T47D (cell line): ENCODE results near the gene CEP170.

Source experiments
- DNase-seq, 2 experiments: peaks; one replicate each; pipeline versions ENCODE4 v3.0.0 to v3.0.0-alpha.2; 2011 to 2012; ENCODE audit warnings: low read depth in 1 of 2, low spot score in 1 of 2
- JUND ChIP-seq: IDR thresholded peaks from 2 replicates; pipeline ENCODE4 v1.6.1; 2012; ENCODE audit warnings: low read depth
- in situ Hi-C: cut with HindIII; loops from 2 replicates; pipeline ENCODE4 v1.10.0; 2016; ENCODE audit warnings: low sequenced_read_pairs, low pct_unique_long_range_greater_than_20kb

CEP170 gene

GRCh38 chr1:243254927-243255790 lies at the start of gene CEP170:
Gene CEP170 (minus strand): TSS chr1:243255281. CDS start chr1:243225280, 30,001 bp downstream.
- peak; percentile 64 to 92 for DNase-seq
- TF ChIP-seq JUND: no peak
- in situ Hi-C loops: no loop called here

DNA sequence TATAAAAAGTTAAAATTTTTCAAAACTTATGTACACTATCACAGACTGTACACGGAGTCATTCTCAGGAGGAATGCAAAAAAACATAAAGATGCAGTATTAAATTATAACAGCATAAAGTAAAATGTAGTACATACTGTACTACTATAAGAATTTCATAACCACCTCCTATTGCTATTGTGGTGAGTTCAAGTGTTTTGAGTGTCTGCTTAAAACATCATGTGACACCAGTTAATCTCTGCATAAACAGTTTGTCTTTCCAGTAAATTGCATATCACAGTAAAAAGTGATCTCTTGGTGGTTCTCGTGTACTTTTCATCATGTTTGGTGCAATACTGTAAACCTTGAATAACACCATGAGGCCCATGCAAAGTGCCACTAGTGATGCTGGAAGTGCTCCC lies 46.0 kb upstream of the CEP170 start:
- no peak for TF ChIP-seq JUND
- in situ Hi-C loops: no loop called here
- DNase-seq: no peak

DNA sequence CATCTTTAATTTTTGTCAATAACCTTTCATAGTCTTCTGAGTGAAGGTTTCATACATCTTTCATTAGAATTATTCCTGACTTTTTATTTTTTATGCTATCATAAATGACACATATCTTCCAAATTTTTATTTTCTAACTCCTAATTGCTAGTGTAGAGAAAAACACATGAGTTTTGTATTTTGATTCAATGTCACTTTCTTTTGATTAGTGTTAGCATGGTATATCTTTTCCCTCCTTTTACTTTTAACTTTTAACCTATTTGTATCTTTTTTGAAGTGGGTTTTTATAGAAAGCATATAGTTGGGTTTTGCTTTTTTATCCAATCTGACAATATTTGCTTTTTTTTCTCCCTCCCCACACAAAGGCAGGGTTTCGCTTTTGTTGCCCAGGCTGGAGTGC lies 44.0 kb upstream of the CEP170 start:
- in situ Hi-C loops: no loop called here
- DNase-seq: no peak
- no peak for TF ChIP-seq JUND

- DNase-seq: no peak
- TF ChIP-seq JUND: no peak
- in situ Hi-C loops: no loop called here
Measured at GRCh38 chr1:243294723-243295121, 39.6 kb upstream of the CEP170 start.

- TF ChIP-seq JUND: no peak
- DNase-seq: no peak
- in situ Hi-C loops: no loop called here
Measured at GRCh38 chr1:243293941-243294722, 39.1 kb upstream of the CEP170 start.

- in situ Hi-C loops: no loop called here
- DNase-seq: no peak
Measured at GRCh38 chr1:243292117-243292516, 37.0 kb upstream of the CEP170 start.

DNA sequence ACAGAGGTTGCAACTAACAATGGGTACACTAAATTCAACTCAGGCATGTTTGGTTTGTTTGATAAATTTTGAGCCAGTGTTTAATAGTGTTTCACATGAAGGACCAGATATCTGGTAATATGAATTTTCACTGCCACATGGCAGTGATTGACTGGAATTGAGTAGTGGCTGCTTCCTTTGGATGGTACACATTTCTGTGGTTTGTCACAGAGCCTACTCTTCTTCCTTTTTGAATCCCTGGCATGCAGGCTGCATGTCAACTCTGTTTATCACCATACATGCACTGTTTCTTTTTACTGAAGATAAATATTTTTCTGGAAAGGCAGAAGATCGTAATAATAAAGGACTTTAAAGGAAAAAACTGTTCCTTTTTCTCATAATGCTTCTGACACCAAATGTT lies 36.2 kb upstream of the CEP170 start:
- in situ Hi-C loops: no loop called here
- no peak for TF ChIP-seq JUND
- no peak for DNase-seq

More at GRCh38 chr1:243292117-243292516, 37.0 kb upstream of the CEP170 start:
- TF ChIP-seq JUND: no peak

- DNase-seq: no peak
- TF ChIP-seq JUND: no peak
- in situ Hi-C loops: no loop called here
Measured at GRCh38 chr1:243288062-243288461, 33.0 kb upstream of the CEP170 start.

GRCh38 chr1:243287652-243288051 lies 32.6 kb upstream of the CEP170 start:
- in situ Hi-C loops: no loop called here
- no peak for TF ChIP-seq JUND
- DNase-seq: no peak

DNA sequence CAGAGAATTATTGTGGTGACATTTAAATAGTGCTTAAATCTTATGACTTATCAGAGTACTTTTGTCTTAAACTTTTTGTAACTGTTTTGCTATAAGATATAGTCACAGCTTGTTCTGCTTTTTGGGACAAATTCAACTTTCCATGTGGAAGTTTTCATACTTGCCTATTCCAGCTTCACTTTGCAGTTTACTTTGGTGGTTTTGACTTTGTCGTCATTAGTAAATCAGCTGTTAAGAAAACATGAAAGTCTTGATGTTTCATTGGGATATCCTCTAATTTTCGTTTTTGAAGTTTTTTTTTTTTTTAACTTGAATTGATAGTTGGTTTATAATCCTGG lies 32.0 kb upstream of the CEP170 start:
- no peak for TF ChIP-seq JUND
- DNase-seq: no peak
- in situ Hi-C loops: no loop called here

- in situ Hi-C loops: no loop called here
- no peak for DNase-seq
- no peak for TF ChIP-seq JUND
Measured at GRCh38 chr1:243286409-243287122, 31.5 kb upstream of the CEP170 start.

- DNase-seq: no peak
- no peak for TF ChIP-seq JUND
- in situ Hi-C loops: no loop called here
Measured at GRCh38 chr1:243281672-243282071, 26.6 kb upstream of the CEP170 start.
